GM06990 (cell line): ENCODE measurements around the gene MITF.

ENCODE experiments used
- DNase-seq: peaks from one replicate; pipeline ENCODE4 v3.0.0-alpha.2; 2011; ENCODE audit not compliant: insufficient read length; ENCODE audit errors: extremely low read depth
- H3K27me3 ChIP-seq: replicated peaks from 2 replicates; pipeline ENCODE4 v1.6.0; 2011; ENCODE audit warnings: low read length; ENCODE audit not compliant: control insufficient read depth, insufficient read depth
- H3K36me3 ChIP-seq: 2 replicates; pipeline ENCODE4 v1.5.1; 2011; ENCODE audit warnings: low read length; ENCODE audit not compliant: control insufficient read depth, insufficient read depth
- H3K4me3 ChIP-seq: replicated peaks from 2 replicates; pipeline ENCODE4 v1.5.1; 2011; ENCODE audit warnings: low read depth, mild to moderate bottlenecking, control low read depth, low read length
- TF ChIP-seq, protein P1 (sequence below): IDR thresholded peaks from 2 replicates; pipeline ENCODE4 v1.5.1; 2011; ENCODE audit warnings: low read length, control low read depth, mild to moderate bottlenecking, inconsistent platforms; ENCODE audit not compliant: insufficient read depth, poor library complexity, severe bottlenecking

The MITF gene

DNA sequence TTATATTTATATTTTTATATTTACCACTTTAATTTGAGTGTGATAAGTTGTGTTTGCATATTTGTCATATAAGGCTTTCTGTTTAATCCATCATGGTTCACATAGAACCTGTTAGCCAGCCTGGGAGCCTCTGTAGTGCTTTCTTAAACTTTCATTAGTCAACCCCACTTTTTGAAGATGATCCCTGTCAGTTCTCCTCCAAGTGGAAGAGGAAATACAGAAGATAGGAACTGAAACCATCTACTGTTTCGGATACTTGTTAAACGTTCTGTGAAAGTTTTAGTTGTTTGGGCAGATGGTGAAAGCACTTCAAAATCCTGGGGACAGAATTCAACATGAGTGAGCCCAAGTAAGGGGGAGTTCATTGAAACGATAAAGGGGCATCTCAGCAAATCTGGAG is 255.7 kb downstream of the MITF start:
- H3K36me3 ChIP-seq = no peaks in the 10 kb centered on the region
- DNase-seq = no peak
- TF ChIP-seq, protein P1, sequence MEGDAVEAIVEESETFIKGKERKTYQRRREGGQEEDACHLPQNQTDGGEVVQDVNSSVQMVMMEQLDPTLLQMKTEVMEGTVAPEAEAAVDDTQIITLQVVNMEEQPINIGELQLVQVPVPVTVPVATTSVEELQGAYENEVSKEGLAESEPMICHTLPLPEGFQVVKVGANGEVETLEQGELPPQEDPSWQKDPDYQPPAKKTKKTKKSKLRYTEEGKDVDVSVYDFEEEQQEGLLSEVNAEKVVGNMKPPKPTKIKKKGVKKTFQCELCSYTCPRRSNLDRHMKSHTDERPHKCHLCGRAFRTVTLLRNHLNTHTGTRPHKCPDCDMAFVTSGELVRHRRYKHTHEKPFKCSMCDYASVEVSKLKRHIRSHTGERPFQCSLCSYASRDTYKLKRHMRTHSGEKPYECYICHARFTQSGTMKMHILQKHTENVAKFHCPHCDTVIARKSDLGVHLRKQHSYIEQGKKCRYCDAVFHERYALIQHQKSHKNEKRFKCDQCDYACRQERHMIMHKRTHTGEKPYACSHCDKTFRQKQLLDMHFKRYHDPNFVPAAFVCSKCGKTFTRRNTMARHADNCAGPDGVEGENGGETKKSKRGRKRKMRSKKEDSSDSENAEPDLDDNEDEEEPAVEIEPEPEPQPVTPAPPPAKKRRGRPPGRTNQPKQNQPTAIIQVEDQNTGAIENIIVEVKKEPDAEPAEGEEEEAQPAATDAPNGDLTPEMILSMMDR = no peak
- no peak overlapping the region for H3K4me3 ChIP-seq
- no peaks in the 10 kb centered on the region for H3K27me3 ChIP-seq

DNA sequence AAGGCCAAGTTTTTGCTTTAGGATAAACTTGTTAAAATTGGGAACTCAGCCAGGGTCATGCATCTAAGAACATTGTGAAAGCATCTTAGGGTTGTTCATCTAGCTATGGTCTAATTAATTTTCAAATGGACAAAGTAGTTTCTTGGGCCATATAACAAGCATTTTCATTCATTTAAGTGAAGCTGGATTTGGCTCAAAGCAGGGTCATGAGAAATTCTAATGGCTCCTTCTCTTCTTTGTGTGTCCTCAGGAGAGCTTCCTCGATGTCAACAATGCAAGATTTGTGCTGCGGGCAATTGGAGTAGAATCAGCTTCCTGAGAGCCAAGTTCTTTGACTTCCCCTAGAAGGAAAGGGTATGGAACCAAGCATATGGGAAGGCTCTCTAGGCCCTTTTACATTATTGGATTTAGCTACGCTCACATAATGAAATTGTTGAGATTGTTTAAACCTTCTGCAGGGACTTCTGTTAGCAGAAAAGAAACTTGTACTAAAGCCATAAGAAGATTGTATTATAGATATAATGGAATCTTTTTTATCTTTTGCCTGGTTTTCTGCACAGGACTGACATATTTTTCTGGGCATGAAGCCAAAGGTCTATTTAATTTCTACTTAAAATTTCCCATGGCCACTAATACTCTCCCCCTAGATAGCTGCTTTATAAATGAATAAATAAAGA is 258.5 kb downstream of the MITF start:
- DNase-seq = no peak
- no peaks in the 10 kb centered on the region for H3K36me3 ChIP-seq
- TF ChIP-seq, protein P1 = no peak
- no peak overlapping the region for H3K4me3 ChIP-seq
- H3K27me3 ChIP-seq = no peaks in the 10 kb centered on the region

DNA sequence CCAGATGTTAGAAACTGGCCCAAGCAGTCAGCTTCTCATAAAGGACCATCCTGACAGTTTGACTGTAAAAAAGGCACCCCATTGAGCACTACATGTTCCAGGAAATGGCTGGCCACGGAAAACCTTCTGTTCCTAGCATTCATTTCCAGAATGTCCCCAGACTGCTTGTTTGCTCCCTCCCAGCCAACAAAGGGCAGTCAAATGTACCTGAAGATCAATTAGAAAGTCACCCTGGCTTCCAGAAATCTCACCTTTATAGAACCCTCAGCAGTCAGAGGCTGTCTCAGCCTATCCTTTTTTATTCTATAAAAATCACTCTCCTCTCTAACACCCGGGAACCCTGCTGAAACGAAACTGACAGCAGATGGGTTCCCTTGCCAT is 259.5 kb downstream of the MITF start:
- no peak overlapping the region for H3K4me3 ChIP-seq
- H3K36me3 ChIP-seq = no peaks in the 10 kb centered on the region
- no peaks in the 10 kb centered on the region for H3K27me3 ChIP-seq
- no peak for DNase-seq
- TF ChIP-seq, protein P1 = no peak

DNA sequence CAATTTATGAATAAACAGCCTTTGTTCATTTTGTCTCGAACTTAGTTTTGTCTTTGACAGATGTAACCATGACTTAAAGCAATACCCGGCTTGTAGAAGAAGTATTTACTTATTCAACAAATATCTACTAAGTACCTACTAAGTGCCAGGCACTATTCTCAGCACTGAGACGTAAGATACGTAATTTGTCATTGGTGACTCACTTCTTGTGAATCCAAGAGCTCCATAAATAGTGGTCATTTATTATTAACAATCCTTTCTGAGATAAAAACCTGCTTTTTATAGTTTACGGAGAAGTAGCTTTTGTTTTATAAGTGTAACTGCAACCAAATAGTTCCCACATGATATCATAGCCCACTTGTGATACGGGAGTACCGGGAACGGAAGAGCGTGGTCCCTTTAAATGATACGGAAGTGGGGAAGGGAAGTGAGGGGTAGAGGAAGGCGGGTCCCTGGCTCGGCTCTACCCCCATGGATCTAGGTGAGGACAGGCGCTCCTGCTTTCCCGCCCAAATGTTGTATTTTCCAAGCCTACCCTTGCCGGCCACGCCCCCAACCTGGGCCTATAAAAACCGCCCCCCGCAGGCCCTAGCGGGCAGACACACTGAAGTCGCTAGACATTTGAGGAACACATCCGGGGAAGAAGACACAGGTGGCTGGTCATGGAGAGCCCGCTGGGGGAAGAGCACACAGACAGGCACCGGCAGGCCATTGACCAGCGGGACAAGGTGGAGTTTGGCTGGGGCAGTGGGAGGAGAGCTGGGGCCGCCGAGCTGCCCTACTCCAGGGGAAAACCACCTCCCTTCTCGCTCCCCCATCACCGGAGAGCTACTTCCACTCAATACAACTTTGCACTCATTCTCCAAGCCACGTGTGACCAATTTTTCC is 260.1 kb downstream of the MITF start, which contains the start of gene SAMMSON:
TSS of gene SAMMSON (plus strand) at position 594 of the 888 bp plus-strand sequence.
- no peaks in the 10 kb centered on the region for H3K36me3 ChIP-seq
- TF ChIP-seq, protein P1 = no peak
- DNase-seq = no peak
- H3K4me3 ChIP-seq = no peak within 1 kb of the TSS
- no peaks in the 10 kb centered on the region for H3K27me3 ChIP-seq

DNA sequence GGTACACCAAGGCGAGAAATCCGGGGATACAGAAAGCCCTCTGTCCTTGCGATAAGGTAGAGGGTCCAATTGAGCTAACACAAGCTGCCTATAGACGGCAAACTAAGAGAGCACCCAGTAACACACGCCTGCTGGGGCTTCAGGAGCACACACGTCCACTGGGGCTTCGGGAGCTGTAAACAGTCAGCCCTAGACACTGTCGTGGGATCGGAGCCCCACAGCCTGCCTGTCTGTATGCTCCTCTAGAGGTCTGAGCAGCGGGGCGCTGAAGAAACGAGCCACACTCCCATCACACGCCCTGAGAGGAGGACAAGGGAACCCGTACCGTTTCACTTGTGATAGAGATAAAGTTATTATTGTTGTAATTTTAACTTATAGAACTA is 260.8 kb downstream of the MITF start:
- Histone ChIP-seq H3K27me3 (no peaks in the 10 kb centered on the region), H3K36me3 (no peaks in the 10 kb centered on the region), H3K4me3 (no peak overlapping the region)
- DNase-seq = no peak
- TF ChIP-seq, protein P1 = no peak
